HG03175 (cell line): Measurements from ENCODE around the gene CIART.

ENCODE experiments used
- ATAC-seq: cut with Tn5 transposase; IDR thresholded peaks from one replicate; pipeline ENCODE4 v1.9.1; 2021; ENCODE audit warnings: mild to moderate bottlenecking, moderate library complexity; ENCODE audit not compliant: unreplicated experiment

CIART gene

GRCh38 chr1:150259758-150260669, 22.3 kb upstream of the CIART start:
- no peak for ATAC-seq

DNA sequence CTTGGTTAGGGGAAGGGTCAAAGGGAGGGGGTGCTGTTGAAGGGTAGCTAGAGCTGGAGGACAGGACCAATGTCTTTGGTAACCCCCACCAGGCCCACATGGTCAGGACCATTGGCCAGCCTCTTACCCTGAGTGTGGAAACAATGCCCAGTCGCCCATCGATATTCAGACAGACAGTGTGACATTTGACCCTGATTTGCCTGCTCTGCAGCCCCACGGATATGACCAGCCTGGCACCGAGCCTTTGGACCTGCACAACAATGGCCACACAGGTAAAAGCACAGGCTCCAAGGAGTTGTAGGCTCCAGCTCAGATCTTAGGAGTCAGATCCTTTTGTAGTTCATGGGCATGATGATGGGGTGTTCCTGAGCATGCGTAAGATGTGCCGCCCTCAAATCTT, 21.0 kb upstream of the CIART start:
- no peak for ATAC-seq

DNA sequence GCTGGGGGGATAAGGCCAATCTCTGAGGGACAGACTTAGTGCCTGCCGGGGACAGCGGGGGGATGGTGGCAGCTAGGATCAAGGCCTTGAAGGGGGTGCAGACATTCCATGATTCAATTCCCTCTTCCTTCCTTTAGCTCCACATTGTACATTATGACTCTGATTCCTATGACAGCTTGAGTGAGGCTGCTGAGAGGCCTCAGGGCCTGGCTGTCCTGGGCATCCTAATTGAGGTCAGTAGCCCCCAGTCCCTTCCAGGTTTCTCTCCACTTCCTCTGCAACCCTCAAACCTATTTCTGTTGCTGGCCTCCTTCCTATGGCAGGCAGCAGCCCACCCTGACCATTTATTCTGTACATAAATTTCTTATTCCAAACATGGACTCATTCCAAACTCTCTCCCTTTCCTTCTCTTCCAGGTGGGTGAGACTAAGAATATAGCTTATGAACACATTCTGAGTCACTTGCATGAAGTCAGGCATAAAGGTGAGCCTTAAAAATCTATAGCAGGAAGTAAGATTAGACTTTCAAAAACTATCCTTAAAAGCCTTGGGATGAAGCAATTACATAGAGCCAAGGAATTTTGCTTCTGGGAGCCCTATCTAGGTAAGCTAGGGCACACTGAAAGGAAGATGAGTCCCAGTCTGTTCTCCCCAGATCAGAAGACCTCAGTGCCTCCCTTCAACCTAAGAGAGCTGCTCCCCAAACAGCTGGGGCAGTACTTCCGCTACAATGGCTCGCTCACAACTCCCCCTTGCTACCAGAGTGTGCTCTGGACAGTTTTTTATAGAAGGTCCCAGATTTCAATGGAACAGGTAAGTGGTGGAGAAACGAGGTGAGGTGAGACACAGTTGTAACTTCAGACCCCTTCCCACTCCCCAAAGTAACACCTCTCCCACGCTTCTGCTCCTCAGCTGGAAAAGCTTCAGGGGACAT, 19.7 kb upstream of the CIART start:
- ATAC-seq: no peak

DNA sequence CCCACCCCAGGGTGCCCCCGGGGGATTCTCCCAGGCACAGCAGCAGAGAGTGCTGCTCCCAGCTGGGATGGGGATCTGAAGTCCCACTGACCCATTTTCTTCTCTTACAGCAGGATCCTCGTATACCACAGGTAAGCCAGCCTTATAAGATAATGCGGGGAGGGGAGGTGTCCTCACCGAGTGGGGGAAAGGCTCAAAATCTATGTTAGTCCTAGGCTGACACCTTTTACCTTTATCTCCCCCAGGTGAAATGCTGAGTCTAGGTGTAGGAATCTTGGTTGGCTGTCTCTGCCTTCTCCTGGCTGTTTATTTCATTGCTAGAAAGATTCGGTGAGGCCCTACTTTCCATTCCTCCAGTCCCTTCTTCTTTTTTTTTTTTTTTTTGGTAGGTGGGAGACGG, 18.8 kb upstream of the CIART start:
- no peak for ATAC-seq

- no peak for ATAC-seq
Observed at GRCh38 chr1:150267896-150268295, 14.5 kb upstream of the CIART start.

GRCh38 chr1:150268340-150268704, 14.0 kb upstream of the CIART start:
- peak; percentile 36 for ATAC-seq

GRCh38 chr1:150268705-150269403, 13.5 kb upstream of the CIART start, which contains the start of gene APH1A:
APH1A (minus strand) TSS chr1:150269016; CDS start chr1:150268810, 206 bp downstream.
- peak; percentile 81 for ATAC-seq

- no peak for ATAC-seq
Observed at GRCh38 chr1:150269451-150269850, 12.9 kb upstream of the CIART start.

- ATAC-seq: no peak
Observed at GRCh38 chr1:150271291-150271959, 10.9 kb upstream of the CIART start.

GRCh38 chr1:150273311-150273710, 9.0 kb upstream of the CIART start:
- no peak for ATAC-seq

DNA sequence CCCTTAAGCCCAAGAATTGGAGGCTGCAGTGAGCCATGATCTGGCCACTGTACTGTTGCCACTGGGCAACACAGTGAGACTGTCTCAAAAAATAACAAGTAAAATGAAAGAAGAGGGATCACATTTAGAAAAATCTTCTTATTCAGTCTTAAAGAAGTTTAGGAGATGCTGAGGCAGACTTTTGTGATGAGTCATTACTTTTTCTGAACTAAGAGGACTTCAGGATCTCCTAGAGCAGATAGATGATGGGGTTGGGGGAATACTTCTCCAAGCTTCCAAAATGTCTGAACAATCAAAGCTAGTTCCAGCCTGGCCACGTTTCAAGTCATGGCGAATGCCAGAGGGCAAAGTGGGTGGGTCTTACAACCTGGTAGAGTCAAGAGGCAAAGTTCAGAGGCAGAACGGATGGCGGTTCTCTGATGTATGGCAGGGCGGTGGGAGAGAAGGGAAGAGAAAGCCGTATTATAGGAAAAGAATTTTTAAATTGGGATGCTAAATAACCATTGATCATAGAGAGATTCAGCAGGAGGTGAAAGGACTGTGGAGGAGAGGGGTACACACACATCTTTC, 2.1 kb upstream of the CIART start:
- ATAC-seq: no peak

DNA sequence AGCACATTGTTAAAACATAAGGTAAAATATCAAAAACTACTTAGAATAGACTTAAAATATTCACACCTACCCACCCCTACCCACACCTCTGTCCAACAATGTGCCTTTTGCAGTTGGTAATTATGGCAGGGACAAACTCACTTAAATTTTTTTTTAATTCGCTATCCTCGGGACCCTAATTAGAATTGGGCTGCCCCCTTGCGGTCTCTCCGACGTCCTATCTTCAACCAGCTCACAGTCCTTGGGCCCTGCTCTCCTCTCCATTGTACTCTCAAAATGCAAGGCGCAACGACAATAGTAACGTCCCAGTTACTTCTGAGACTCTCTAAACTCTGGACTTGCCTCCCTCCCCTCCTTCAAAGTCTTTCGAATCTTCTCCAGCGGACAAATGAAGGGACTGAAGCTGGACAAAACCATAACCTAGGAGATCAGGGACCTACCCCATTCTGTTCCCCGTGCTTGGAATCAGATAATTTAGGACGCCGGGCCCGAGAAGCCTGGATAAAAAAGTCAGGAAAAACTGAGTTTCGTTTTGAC, 1.1 kb upstream of the CIART start:
- ATAC-seq: no peak

GRCh38 chr1:150282558-150282958, 204 bp downstream of the CIART start:
- no peak for ATAC-seq

DNA sequence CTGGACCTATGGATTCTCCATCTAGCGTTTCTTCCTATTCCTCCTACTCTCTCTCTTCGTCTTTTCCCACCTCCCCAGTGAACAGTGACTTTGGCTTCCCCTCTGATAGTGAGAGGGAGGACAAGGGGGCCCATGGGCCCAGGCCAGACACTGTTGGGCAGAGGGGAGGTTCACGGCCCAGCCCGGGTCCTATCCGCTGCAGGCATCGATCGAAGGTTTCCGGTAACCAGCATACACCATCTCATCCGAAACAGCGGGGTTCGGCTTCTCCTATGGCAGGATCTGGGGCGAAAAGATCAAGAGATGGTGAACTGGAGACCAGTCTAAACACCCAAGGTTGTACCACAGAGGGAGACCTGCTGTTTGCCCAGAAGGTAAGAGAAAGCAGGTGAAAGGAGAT, 906 bp downstream of the CIART start:
- ATAC-seq: no peak

DNA sequence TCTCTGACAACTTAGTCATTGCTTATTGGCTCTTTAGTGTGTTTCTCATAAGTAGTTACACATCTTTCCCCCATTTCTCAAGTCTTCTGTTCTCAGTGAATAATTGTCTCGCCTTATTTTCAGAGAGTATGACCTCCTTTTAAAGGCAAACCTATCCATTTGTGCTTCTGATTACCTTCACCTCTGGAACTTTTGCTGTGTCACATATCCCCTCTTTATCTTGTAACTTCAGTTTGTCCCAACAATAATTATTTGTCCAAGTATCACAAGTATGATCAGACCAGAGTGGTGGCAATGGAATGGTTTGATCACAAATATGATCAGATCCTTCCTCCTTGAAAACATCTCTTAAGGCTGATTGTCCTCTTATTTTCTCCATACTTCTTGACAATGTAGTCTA, 6.0 kb downstream of the CIART start:
- ATAC-seq: no peak

DNA sequence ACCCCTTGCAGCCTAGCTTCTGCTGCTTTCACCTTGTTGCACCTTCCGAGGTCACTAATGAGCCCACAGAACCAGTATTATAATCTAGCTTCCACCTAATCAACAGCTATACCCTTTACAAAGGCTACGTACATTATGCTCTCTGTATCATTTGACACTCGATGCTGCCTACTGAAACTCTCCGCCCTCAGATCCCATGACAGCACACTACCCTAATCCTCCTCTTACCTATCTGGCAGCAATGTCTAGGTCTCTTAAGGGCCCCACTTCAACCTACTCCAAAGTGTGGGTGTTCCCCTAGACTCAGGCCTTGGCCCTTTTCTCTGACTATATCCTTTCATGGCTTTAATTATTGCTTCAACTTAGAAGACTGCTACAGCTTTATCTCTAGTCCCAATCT, 6.5 kb downstream of the CIART start:
- ATAC-seq: no peak

DNA sequence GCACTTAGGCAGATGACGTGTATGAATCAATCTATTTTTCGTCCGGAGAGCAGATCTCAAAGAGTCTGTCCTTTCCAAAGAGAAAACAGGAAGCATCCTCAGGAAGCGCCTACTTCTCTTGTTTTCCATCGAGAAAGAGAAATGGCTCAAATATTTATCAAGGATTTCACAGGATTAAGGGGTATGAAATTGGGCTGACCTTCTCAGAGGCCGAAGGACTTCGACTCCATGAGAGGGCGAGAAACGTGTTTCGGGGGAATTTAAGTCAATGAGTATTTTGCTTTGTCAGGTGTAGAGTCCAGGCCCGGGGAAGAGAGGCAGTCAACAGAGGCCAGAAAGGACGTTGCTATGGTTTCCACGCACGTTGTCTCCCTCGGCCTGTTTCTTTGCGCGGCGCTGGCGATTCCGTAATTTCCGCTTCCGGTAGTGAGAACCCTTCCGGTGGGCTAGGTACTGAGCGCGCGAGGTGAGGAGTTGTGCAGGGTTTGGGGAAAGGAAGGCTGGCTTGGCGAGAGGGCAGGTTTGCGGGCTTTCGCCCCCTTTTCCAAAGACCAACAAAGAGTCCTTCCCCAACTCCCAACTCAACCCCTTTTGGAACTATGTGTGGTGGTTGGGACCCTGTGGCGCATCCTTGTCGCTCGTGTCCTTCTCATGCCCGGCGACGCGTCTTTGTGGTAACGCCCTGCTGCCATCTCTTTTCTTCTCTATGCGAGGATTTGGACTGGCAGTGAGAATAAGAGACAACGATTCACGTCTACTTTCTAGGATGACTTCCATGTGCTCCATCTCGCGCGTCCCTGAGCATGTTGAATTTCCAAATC, 11.3 kb downstream of the CIART start, which contains the start of gene MRPS21:
TSS of gene MRPS21 (plus strand) at position 429 of the 821 bp plus-strand sequence. CDS start 506 bp downstream, outside the sequence.
- peak; percentile 97 for ATAC-seq

GRCh38 chr1:150295476-150295875, 13.1 kb downstream of the CIART start:
- no peak for ATAC-seq

GRCh38 chr1:150299716-150300115, 17.4 kb downstream of the CIART start:
- no peak for ATAC-seq
